GM12801 (cell line): Measurements from ENCODE around the gene PDF.

Source experiments
- TF ChIP-seq, protein P1 (sequence below): IDR thresholded peaks from one replicate; pipeline ENCODE4 v1.5.1; 2011; ENCODE audit warnings: control low read depth; ENCODE audit not compliant: insufficient read length; ENCODE audit errors: extremely low read depth

The PDF gene

DNA sequence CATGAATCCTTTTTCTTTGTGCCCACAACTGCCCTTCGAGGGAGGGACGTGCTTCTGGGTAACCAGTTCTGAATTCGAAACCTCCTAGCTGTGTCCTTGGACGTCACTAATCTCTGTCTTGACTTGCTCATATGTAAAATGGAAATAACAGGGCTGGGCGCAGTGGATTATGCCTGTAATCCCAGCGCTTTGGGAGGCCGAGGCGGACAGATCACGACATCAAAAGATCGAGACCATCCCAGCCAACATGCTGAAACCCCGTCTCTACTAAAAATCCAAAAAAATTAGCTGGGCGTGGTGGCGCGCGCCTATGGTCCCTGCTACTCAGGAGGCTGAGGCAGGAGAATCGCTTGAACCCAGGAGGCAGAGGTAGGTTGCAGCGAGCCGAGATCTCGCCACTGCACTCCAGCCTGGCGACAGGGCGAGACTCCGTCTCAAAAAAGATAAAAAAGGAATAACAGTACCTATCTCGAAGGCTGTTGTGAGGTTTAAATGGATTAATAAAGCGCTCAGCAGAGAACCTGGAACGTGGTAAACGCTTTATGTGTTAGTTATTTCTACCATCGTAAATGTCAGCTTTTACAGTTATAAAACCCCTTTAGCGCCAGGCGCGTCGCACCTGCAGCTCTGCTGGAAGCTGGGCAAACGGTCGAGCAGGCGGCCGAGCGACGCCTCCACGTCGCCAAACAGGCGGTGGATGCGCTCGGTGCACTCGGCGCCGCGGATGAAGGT, 8.3 kb upstream of the PDF start:
- TF ChIP-seq, protein P1, sequence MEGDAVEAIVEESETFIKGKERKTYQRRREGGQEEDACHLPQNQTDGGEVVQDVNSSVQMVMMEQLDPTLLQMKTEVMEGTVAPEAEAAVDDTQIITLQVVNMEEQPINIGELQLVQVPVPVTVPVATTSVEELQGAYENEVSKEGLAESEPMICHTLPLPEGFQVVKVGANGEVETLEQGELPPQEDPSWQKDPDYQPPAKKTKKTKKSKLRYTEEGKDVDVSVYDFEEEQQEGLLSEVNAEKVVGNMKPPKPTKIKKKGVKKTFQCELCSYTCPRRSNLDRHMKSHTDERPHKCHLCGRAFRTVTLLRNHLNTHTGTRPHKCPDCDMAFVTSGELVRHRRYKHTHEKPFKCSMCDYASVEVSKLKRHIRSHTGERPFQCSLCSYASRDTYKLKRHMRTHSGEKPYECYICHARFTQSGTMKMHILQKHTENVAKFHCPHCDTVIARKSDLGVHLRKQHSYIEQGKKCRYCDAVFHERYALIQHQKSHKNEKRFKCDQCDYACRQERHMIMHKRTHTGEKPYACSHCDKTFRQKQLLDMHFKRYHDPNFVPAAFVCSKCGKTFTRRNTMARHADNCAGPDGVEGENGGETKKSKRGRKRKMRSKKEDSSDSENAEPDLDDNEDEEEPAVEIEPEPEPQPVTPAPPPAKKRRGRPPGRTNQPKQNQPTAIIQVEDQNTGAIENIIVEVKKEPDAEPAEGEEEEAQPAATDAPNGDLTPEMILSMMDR: no peak

DNA sequence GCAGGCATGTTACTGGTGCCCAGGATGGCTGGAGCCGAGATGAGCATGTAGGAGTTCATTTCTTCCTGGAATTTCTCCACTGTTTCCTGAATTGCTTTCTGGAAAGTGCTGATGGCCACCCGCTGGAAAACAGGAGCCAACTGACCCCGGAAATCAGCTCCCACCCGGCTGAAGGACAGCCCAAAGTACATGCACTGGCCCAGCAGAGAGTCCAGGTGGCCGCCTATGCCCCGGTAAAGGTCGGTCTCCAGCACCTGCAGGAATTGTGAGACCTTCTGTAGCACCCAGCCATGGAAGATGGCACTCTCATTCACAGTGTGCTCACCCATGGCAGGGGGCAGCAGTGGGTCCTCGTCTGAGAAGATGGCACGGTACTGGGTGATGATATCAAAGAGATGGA, 4.3 kb upstream of the PDF start:
- TF ChIP-seq, protein P1: no peak

DNA sequence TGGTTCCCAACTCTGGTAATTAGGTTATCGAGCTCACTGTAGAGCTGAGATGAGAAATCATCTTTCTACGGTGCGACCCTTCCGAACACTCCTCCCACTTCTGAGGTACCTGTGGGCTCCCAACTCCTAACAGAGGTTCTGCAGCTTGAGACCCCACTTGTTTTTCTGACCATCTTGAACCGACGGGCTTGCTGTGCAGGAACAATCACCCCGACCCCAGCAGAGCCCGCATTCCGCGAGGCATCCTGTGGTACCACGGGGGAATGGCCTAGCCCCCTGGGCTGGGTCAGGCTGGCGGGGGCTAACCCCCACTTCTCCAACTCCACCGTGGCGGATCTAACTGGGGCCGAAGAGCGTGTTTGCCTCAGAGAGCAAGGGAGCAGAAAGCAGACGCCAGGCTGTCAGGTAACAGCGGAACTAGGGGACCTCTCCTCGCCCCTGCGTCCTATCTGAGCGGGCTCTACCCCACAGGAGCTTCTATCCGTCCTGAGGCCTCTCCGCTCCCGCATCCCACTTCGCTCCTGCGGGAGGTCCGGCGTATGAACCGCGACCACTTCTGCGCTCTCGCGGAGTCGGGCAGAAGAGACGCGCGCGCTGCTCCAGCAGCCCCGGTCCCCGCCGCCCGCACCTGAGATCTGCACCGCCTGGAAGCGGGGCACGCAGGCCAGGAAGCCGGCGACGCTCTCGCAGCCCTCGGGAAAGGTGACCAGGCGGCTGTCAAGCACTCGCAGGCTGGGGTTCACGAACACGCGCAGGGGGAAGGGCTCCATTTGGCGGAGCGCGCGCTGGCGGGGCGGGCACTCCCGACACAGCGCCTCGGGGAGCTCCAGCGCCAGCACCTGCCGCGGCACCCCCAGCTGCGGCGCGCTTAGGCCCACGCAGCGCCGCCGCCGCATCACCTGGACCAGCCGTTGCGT, 761 bp downstream of the PDF start:
- TF ChIP-seq, protein P1: no peak

DNA sequence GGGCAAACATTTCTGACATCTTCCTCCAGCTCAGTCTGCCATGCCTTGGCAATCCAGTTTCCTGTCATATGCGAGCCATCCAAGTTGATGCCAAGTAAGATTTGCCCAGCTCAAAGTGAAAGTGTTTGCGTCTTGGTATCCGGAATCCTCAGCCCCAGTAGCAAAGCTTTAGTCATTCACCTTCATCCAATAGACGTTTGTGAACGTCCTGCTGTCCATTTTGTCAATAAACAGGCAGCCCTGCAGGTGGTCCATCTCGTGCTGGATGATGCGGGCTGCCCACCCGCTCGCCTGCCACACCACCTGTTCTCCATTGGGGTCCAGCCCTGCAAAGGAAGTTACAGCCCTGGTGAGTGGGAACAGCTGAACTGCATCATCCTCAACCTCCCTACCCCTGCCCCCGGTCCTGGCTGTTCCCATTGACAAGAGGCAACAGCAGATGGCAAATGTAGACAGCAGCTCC, 1.5 kb downstream of the PDF start:
- TF ChIP-seq, protein P1: no peak

DNA sequence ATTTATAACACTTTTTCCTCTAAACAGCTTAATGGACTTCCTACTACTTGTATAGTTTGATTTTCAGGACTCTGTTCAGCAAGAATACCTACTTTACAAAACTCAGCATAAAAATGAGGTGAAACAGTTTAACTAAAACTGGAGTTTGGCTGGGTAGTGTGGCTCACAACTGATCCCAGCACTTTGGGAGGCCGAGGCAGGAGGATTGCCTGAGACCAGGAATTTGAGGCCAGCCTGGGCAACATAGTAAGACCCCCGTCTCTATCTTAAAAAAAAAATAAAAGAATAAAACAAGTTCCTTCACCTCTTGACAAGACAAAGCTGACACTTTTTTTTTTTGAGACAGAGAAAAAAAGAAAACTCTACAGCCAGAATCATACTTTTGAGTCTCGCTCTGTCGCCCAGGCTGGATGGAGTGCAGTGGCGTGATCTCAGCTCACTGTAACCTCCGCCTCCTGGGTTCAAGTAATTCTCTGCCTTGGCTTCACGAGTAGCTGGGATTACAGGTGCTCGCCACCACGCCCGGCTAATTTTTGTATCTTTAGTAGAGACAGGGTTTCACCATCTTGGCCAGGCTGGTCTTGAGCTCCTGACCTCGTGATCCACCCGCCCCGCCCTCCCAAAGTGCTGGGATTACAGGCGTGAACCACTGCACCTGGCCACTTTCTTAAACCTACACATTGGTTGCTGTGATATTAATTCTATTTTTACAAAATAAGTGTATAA, 2.6 kb downstream of the PDF start:
- TF ChIP-seq, protein P1: no peak

DNA sequence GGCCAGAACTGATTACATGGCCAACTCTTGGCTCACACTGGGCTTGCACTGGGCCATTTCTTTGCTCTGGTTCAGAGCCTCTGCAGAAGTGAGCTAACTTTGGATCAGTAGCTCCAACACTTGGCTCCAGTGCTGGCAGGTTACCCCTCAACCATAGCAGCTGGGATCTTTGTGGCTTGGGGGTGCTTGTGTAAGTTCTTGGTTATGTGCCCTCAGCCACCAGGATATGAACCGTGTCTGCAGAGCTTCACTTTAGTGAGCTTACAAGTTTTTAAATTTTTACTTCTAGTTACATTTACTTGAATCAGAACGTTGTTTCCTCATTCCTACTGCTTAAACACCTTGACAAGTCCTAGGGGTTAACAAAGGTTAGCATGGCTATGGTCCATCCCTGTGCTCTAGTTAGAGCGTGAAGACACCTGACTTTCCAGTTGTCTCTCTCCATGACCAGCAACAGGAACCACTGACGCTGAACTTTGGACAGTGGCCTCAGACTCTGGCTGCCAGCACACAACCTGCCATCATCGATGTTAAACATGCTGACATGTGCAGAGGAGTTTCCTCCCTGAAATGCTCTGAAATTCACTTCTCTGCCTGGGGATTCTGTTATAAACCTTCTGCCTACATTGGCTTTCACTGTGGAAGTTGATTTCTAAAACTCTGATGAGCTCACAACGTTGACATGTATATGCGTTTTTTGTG, 4.1 kb downstream of the PDF start:
- TF ChIP-seq, protein P1: no peak

DNA sequence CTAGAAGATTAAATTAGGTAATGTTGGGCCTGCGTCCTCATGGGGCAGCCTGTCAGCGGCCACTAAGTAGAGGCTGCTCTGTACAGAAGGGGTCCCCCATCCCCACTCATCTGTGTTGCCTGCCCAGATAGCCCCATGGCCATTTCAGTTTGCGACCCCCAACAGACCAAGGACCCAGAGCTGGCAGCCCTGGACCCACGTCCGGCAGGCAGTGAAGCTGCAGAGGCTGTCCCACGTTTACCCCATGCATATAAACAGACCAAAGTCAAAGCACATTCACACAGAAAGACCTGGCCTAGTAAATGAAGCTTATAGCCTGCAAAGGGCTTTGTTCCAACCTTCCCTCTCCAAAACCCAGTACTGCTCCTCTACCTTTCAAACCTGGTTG, 4.6 kb downstream of the PDF start:
- TF ChIP-seq, protein P1: no peak
